Mucosa of stomach (tissue), 1 donor: ENCODE data around the gene KCNAB3.

Experiments
- H3K27me3 ChIP-seq: one replicate; pipeline ENCODE4 v1.7.0; 2013; ENCODE audit warnings: mild to moderate bottlenecking, low read length; ENCODE audit not compliant: control insufficient read depth, insufficient read depth
- H3K36me3 ChIP-seq: one replicate; pipeline ENCODE4 v1.7.0; 2013; ENCODE audit warnings: low read length; ENCODE audit not compliant: control insufficient read depth, insufficient read depth
- H3K4me1 ChIP-seq: one replicate; pipeline ENCODE4 v1.7.0; 2013; ENCODE audit warnings: mild to moderate bottlenecking, low read length; ENCODE audit not compliant: control insufficient read depth, insufficient read depth
- H3K4me3 ChIP-seq: one replicate; pipeline ENCODE4 v1.7.0; 2013; ENCODE audit warnings: low read length
- H3K9ac ChIP-seq: one replicate; pipeline ENCODE4 v1.7.0; 2013; ENCODE audit warnings: mild to moderate bottlenecking, low read length, moderate library complexity
- H3K9me3 ChIP-seq: one replicate; pipeline ENCODE4 v1.7.0; 2013; ENCODE audit warnings: mild to moderate bottlenecking, low read length, moderate library complexity; ENCODE audit not compliant: control insufficient read depth
- donor health status: Pancreatic carcinoma.

The KCNAB3 gene

GRCh38 chr17:7932949-7933348, 3.3 kb upstream of the KCNAB3 start:
- Histone ChIP-seq H3K27me3 (no peaks in the 10 kb centered on the region), H3K36me3 (no peaks in the 10 kb centered on the region), H3K9me3 (no peaks in the 10 kb centered on the region), H3K4me1 (peaks cover 19% of the 10 kb centered on the region), H3K9ac (peak overlapping the region; percentile 87), H3K4me3 (peak overlapping the region; percentile 53)

GRCh38 chr17:7932483-7932891, 2.8 kb upstream of the KCNAB3 start:
- Histone ChIP-seq H3K4me1 (peaks cover 19% of the 10 kb centered on the region), H3K9ac (peak overlapping the region; percentile 87), H3K36me3 (no peaks in the 10 kb centered on the region), H3K27me3 (no peaks in the 10 kb centered on the region), H3K4me3 (peak overlapping the region; percentile 53), H3K9me3 (no peaks in the 10 kb centered on the region)

GRCh38 chr17:7931709-7932482, 2.2 kb upstream of the KCNAB3 start, which contains the start of the genes CNTROB and TRAPPC1:
Gene CNTROB, plus strand, starts transcription at chr17:7932206. Its CDS starts 874 bp downstream, at chr17:7933080.
Gene TRAPPC1, minus strand, starts transcription at chr17:7931946. Its CDS starts 117 bp downstream, at chr17:7931829.
- H3K4me1 ChIP-seq = peaks cover 19% of the 10 kb centered on the region
- peak within 1 kb of the TSS; percentile 87 for H3K9ac ChIP-seq
- H3K9me3 ChIP-seq = no peaks in the 10 kb centered on the region
- no peaks in the 10 kb centered on the region for H3K36me3 ChIP-seq
- H3K27me3 ChIP-seq = no peaks in the 10 kb centered on the region
- peak within 1 kb of the TSS; percentile 79 for H3K4me3 ChIP-seq

GRCh38 chr17:7930841-7931631, 1.4 kb upstream of the KCNAB3 start:
- H3K4me1 ChIP-seq = peaks cover 19% of the 10 kb centered on the region
- H3K27me3 ChIP-seq = no peaks in the 10 kb centered on the region
- peak overlapping the region; percentile 87 for H3K9ac ChIP-seq
- H3K9me3 ChIP-seq = no peaks in the 10 kb centered on the region
- peak overlapping the region; percentile 79 for H3K4me3 ChIP-seq
- H3K36me3 ChIP-seq = no peaks in the 10 kb centered on the region

GRCh38 chr17:7927596-7927995, 2.1 kb downstream of the KCNAB3 start:
- Histone ChIP-seq H3K36me3 (no peaks in the 10 kb centered on the region), H3K9ac (no peak overlapping the region), H3K4me1 (peaks cover 16% of the 10 kb centered on the region)

GRCh38 chr17:7922845-7923628, 6.6 kb downstream of the KCNAB3 start:
- peak overlapping the region; percentile 53 for H3K4me3 ChIP-seq
- H3K9ac ChIP-seq = peak overlapping the region; percentile 90
- no peaks in the 10 kb centered on the region for H3K9me3 ChIP-seq
- no peaks in the 10 kb centered on the region for H3K36me3 ChIP-seq
- H3K4me1 ChIP-seq = peaks cover 11% of the 10 kb centered on the region
- H3K27me3 ChIP-seq = no peaks in the 10 kb centered on the region

More at GRCh38 chr17:7927596-7927995, 2.1 kb downstream of the KCNAB3 start:
- Histone ChIP-seq H3K4me3 (no peak overlapping the region), H3K9me3 (no peaks in the 10 kb centered on the region), H3K27me3 (no peaks in the 10 kb centered on the region)

- H3K36me3 ChIP-seq = no peaks in the 10 kb centered on the region
- H3K9me3 ChIP-seq = no peaks in the 10 kb centered on the region
- H3K4me1 ChIP-seq = peaks cover 11% of the 10 kb centered on the region
- H3K9ac ChIP-seq = peak overlapping the region; percentile 90
- no peaks in the 10 kb centered on the region for H3K27me3 ChIP-seq
- H3K4me3 ChIP-seq = peak overlapping the region; percentile 53
Measured at GRCh38 chr17:7922269-7922844, 7.3 kb downstream of the KCNAB3 start.

GRCh38 chr17:7916808-7917207, 12.8 kb downstream of the KCNAB3 start:
- Histone ChIP-seq H3K4me3 (no peak overlapping the region), H3K9me3 (no peaks in the 10 kb centered on the region), H3K4me1 (peaks cover 27% of the 10 kb centered on the region), H3K9ac (no peak overlapping the region), H3K36me3 (no peaks in the 10 kb centered on the region), H3K27me3 (no peaks in the 10 kb centered on the region)

GRCh38 chr17:7916385-7916682, 13.3 kb downstream of the KCNAB3 start:
- peak overlapping the region; percentile 29 for H3K4me3 ChIP-seq
- H3K27me3 ChIP-seq = no peaks in the 10 kb centered on the region
- H3K9ac ChIP-seq = peak overlapping the region; percentile 68
- H3K9me3 ChIP-seq = no peaks in the 10 kb centered on the region
- peaks cover 27% of the 10 kb centered on the region for H3K4me1 ChIP-seq
- H3K36me3 ChIP-seq = no peaks in the 10 kb centered on the region

GRCh38 chr17:7915611-7916384, 13.9 kb downstream of the KCNAB3 start, which contains the start of gene RNF227:
Gene RNF227, minus strand, starts transcription at chr17:7916289. Its CDS starts 94 bp downstream, at chr17:7916195.
- Histone ChIP-seq H3K27me3 (no peaks in the 10 kb centered on the region), H3K36me3 (no peaks in the 10 kb centered on the region), H3K4me3 (peak within 1 kb of the TSS; percentile 78), H3K4me1 (peaks cover 27% of the 10 kb centered on the region), H3K9me3 (no peaks in the 10 kb centered on the region), H3K9ac (peak within 1 kb of the TSS; percentile 68)

- H3K36me3 ChIP-seq = no peaks in the 10 kb centered on the region
- no peaks in the 10 kb centered on the region for H3K9me3 ChIP-seq
- peak overlapping the region; percentile 61 for H3K9ac ChIP-seq
- peaks cover 27% of the 10 kb centered on the region for H3K4me1 ChIP-seq
- peak overlapping the region; percentile 78 for H3K4me3 ChIP-seq
- H3K27me3 ChIP-seq = no peaks in the 10 kb centered on the region
Measured at GRCh38 chr17:7915179-7915610, 14.5 kb downstream of the KCNAB3 start.
